Measurements from ENCODE around the gene SLC7A9.

- TF ChIP-seq POLR2A (IDR thresholded peaks at IDR 0.05; ENCODE audit: low read depth, low read length) (no peak), POLR2AphosphoS5 (IDR thresholded peaks at IDR 0.05; ENCODE audit: low read depth, low read length) (no peak)
Measured at GRCh38 chr19:32877977-32878745, 8.6 kb upstream of the SLC7A9 start.

Data from GM12892 (cell line).